Measurements from ENCODE around the gene MRPS34. TPM values are rescaled to one million over a fixed set of nuclear protein-coding genes. Genes with fewer than 3 reads are reported as not detected.

The MRPS34 gene
- total RNA-seq, 1 donor = 52.7 TPM

GRCh38 chr16:1765826-1766225 is 7.1 kb downstream of the MRPS34 start:
- no peak for TF ChIP-seq CTCF (IDR thresholded peaks at IDR 0.05; ENCODE audit: insufficient read depth, low read depth, low read length)
- DNase-seq (ENCODE audit: low read depth) = no peak
- H3K4me3 ChIP-seq (ENCODE audit: low read depth, low read length) = no peak overlapping the region

GRCh38 chr16:1764971-1765370 is 8.0 kb downstream of the MRPS34 start:
- DNase-seq (ENCODE audit: low read depth) = no peak
- no peak overlapping the region for H3K4me3 ChIP-seq (ENCODE audit: low read depth, low read length)
- no peak for TF ChIP-seq CTCF (IDR thresholded peaks at IDR 0.05; ENCODE audit: insufficient read depth, low read depth, low read length)

GRCh38 chr16:1763521-1764511 is 9.1 kb downstream of the MRPS34 start:
- no peak overlapping the region for H3K4me3 ChIP-seq (ENCODE audit: low read depth, low read length)
- peak; percentile 12 for DNase-seq (ENCODE audit: low read depth)
- peak; percentile 38 for TF ChIP-seq CTCF (IDR thresholded peaks at IDR 0.05; ENCODE audit: insufficient read depth, low read depth, low read length)

- DNase-seq (ENCODE audit: low read depth) = no peak
- H3K4me3 ChIP-seq (ENCODE audit: low read depth, low read length) = no peak overlapping the region
- TF ChIP-seq CTCF (IDR thresholded peaks at IDR 0.05; ENCODE audit: insufficient read depth, low read depth, low read length) = no peak
These were observed 9.9 kb downstream of the MRPS34 start for GRCh38 chr16:1762879-1763520.

- DNase-seq (ENCODE audit: low read depth) = no peak
- TF ChIP-seq CTCF (IDR thresholded peaks at IDR 0.05; ENCODE audit: insufficient read depth, low read depth, low read length) = no peak
- no peak overlapping the region for H3K4me3 ChIP-seq (ENCODE audit: low read depth, low read length)
These were observed 10.6 kb downstream of the MRPS34 start for GRCh38 chr16:1762196-1762878.

GRCh38 chr16:1761751-1762150 is 11.2 kb downstream of the MRPS34 start:
- TF ChIP-seq CTCF (IDR thresholded peaks at IDR 0.05; ENCODE audit: insufficient read depth, low read depth, low read length) = no peak
- H3K4me3 ChIP-seq (ENCODE audit: low read depth, low read length) = no peak overlapping the region
- no peak for DNase-seq (ENCODE audit: low read depth)

Measured in fibroblast of villous mesenchyme (primary cell).